ENCODE data around the gene LAMP5. TPM values are rescaled to one million over a fixed set of nuclear protein-coding genes. Genes with fewer than 3 reads are reported as not detected.

LAMP5 gene
- total RNA-seq, 1 donor = not detected

DNA sequence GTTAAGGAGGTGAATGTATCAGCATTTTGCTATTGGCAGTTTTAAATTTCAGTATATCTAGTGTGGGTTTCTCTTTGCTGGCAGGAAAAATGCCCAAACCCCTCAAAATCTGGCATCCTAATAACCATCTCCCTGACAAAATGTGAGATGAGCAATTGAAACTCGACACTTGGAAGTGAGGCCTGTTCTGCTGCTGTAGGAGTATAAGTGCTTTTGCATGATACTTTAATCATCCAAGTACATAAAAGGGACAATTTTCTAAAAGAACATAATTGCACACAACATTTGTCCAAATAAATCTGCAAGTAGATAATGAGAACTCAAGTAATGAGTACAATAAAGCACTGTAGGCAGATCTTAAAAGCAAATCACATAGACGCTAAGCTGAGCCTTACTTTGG, 36.5 kb downstream of the LAMP5 start:
- no peak for DNase-seq (ENCODE audit: low read depth)

GRCh38 chr20:9551808-9552550, 37.6 kb downstream of the LAMP5 start:
- TF ChIP-seq CTCF (IDR thresholded peaks at IDR 0.05; ENCODE audit: insufficient read depth, low read depth, low read length) = no peak
- no peak for DNase-seq (ENCODE audit: low read depth)
- H3K4me3 ChIP-seq (ENCODE audit: low read depth, low read length) = no peak overlapping the region

More for the DNA sequence above, 36.5 kb downstream of the LAMP5 start:
- no peak for TF ChIP-seq CTCF (IDR thresholded peaks at IDR 0.05; ENCODE audit: insufficient read depth, low read depth, low read length)
- no peak overlapping the region for H3K4me3 ChIP-seq (ENCODE audit: low read depth, low read length)

DNA sequence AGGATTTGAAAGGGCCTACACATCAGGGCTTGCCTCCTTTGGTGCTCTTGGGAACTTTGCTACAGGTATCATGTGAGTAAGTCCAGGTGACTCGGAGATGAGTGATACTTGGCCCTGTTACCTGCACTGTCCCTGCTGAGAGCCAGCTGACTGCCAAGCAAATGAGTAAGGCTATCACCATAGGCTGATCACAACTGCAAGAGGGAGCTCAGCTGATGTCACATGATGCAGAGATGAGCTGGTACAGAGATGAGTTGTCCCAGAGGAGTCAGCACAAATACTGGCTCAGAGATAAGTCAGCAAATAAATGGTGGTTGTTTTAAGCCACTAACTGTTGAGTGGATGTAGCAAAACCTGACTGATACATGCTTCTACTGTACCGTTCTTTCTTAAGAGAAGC, 41.4 kb downstream of the LAMP5 start:
- H3K4me3 ChIP-seq (ENCODE audit: low read depth, low read length) = no peak overlapping the region
- no peak for TF ChIP-seq CTCF (IDR thresholded peaks at IDR 0.05; ENCODE audit: insufficient read depth, low read depth, low read length)
- DNase-seq (ENCODE audit: low read depth) = no peak

DNA sequence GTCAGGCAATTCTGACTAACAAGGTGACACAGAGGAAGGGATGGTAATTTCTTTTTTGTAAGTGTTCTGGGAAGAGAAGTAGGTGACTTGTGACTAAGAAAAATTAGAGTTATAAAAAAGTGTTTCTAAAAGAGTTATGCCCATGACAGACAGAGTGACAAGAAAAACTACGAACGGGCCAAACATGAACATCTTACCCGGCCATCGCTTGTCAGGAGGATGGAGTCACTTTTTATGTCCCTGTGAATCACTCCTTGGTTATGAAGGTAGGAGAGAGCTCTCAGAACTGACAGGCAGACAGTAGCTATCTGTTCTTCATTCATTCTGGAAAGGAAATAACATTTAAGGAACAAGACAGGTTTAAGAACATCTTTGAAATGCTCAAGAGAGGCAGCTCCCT, 43.0 kb downstream of the LAMP5 start:
- no peak for DNase-seq (ENCODE audit: low read depth)
- no peak for TF ChIP-seq CTCF (IDR thresholded peaks at IDR 0.05; ENCODE audit: insufficient read depth, low read depth, low read length)

DNA sequence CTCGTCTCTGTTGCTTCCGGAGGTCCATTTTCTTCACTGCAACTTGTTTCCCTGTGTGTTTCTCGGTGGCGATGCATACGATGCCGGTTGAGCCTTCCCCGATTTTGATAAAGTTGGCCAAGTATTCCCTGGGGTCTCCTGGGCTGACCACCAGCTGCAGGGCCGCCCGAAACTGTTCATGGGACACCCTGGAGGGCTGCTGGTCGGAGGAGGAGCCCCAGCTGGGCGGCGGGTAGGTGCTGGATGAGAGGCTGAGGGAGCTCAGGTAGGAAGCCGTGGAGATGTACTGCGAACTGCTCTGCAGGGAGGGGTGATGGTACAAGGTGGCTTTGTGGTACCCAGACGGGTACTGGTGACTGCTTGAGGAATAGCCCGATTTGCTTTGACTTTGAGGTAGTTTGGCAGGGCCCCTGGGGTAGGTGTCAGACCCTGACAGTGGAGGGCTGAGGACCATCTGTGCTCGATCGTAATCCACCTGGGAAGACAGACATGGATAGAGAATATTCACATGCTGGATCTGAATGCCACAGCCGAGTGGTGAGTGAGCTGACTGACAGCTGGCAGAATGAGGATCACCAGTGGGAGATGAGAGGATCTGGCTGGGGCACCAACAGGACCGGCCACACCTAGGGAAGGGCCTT, 51.6 kb downstream of the LAMP5 start:
- no peak overlapping the region for H3K4me3 ChIP-seq (ENCODE audit: low read depth, low read length)
- no peak for TF ChIP-seq CTCF (IDR thresholded peaks at IDR 0.05; ENCODE audit: insufficient read depth, low read depth, low read length)
- no peak for DNase-seq (ENCODE audit: low read depth)

More for the DNA sequence above, 43.0 kb downstream of the LAMP5 start:
- no peak overlapping the region for H3K4me3 ChIP-seq (ENCODE audit: low read depth, low read length)

GRCh38 chr20:9566977-9567376, 52.6 kb downstream of the LAMP5 start:
- H3K4me3 ChIP-seq (ENCODE audit: low read depth, low read length) = no peak overlapping the region
- no peak for TF ChIP-seq CTCF (IDR thresholded peaks at IDR 0.05; ENCODE audit: insufficient read depth, low read depth, low read length)
- DNase-seq (ENCODE audit: low read depth) = no peak

Data from fibroblast of villous mesenchyme (primary cell).